IPS DF 6.9 (cell line): Measurements from ENCODE around the gene RAB11FIP4.
"Not testable (repeated sequence)": the region's sequence is repeated elsewhere in the genome, so short reads cannot be mapped to it uniquely, and the experiment has no call there.

Source experiments
- DNase-seq: peaks from one replicate; pipeline ENCODE4 v3.0.0-alpha.2; 2013; ENCODE audit warnings: low read depth, low spot score
- H3K27ac ChIP-seq: one replicate; pipeline ENCODE4 v1.5.1; 2013; ENCODE audit warnings: low read length, control low read depth
- H3K27me3 ChIP-seq: 2 replicates; pipeline ENCODE4 v1.6.1; 2013; ENCODE audit warnings: mild to moderate bottlenecking, low read length; ENCODE audit not compliant: control insufficient read depth, insufficient read depth
- H3K36me3 ChIP-seq: 2 replicates; pipeline ENCODE4 v1.6.1; 2013; ENCODE audit warnings: low read length; ENCODE audit not compliant: control insufficient read depth, insufficient read depth
- H3K4me1 ChIP-seq: 2 replicates; pipeline ENCODE4 v1.6.1; 2013; ENCODE audit warnings: low read length; ENCODE audit not compliant: control insufficient read depth, insufficient read depth
- H3K4me3 ChIP-seq: 2 replicates; pipeline ENCODE4 v1.5.1; 2013; ENCODE audit warnings: mild to moderate bottlenecking, low read length
- H3K9me3 ChIP-seq: 2 replicates; pipeline ENCODE4 v1.6.1; 2013; ENCODE audit warnings: low read length, inconsistent platforms; ENCODE audit not compliant: control insufficient read depth, insufficient read depth
- WGBS: extraction: QIAGEN DNeasy Blood & Tissue Kit; methylation state at CpG from one replicate; pipeline ENCODE4 v1.1.7; 2013; ENCODE audit warnings: mixed read lengths, missing lambda C conversion rate; ENCODE audit not compliant: insufficient read length, insufficient coverage; 5-methylcytosine and 5-hydroxymethylcytosine counted together

The RAB11FIP4 gene

DNA sequence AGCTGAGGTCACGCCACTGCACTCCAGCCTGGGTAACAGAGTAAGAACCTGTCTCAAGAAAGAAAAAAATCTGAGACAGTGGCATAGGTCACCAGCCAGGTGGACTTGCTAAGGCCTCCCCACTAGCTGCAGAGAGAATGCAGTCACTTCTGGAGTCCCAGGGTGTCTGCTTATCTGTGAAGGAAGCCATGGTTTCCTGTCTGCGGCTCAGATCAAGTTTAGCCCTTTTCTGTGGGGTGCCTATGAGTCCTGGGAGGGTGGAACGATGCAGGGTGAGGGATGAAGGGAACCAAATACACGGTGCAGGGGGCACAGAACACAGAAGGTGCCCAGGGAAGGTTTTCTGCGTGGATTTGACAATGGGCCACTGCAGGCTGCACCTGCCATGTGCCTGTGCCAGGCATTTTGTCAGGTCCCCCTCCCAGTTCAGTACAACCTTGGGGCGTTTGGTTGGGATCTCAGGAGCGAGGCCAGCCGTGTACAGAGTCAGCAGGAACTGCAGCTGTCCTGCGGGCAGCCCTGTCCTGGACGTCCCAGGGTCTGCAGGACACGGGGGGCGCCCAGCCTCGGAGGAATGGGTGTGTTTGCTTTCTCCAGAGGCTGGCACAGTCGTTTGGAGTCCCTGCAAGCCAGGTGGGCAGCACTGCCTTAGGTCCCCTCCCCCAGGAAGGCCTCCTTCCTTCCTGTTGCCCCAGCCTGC, 41.8 kb downstream of the RAB11FIP4 start:
- Histone ChIP-seq H3K4me3 (no peak overlapping the region), H3K9me3 (no peaks in the 10 kb centered on the region), H3K27ac (no peak overlapping the region), H3K36me3 (no peaks in the 10 kb centered on the region), H3K4me1 (peaks cover 5% of the 10 kb centered on the region), H3K27me3 (no peaks in the 10 kb centered on the region)
- DNase-seq = no peak
- no CpG with 5 or more reads among the region's 14 CpGs for WGBS

DNA sequence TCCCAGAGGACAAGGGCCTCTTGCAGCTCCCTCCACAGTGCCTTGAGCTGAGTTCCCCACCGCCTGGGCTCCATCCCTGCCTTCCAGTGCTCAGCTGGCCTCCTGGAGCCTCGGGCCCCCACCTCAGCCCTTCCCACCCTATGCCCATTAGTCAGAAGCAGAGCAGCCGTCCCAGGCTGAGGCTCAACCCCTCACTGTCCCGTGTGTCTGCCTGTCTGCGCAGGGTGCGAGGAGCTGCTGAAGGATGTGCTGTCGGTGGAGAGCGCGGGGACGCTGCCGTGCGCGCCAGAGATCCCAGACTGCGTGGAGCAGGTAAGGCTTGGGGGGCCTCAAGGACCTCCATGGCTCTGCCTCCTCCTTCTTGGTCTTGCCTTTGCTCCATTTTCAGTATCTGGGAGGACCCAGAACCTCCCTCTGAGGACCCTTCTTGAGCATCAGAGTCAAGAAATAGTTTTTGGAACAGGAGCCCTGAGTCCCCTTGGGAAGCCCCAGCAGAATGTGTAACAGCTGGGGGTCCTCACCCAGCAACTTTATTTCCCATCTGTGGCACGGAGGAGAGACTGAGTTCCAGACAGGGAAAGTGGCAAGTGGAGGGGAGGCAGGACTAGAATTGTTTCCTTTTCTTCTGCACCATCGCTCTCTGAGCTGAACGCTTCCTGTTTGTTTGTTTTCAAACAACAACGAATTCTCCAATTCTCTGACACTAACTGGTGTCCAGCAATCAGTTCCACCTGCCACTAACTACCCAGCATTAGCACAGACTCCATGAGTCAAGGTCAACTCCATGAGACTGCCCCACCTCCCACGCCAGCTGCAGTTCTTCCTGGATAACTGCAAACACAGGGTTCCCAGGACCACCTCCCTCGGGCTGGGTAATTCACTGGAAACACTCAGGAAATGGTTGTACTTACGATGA, 42.6 kb downstream of the RAB11FIP4 start:
- Histone ChIP-seq H3K27me3 (no peaks in the 10 kb centered on the region), H3K4me1 (peaks cover 5% of the 10 kb centered on the region), H3K9me3 (no peaks in the 10 kb centered on the region), H3K27ac (no peak overlapping the region), H3K4me3 (no peak overlapping the region), H3K36me3 (no peaks in the 10 kb centered on the region)
- WGBS = no CpG with 5 or more reads among the region's 21 CpGs
- no peak for DNase-seq

DNA sequence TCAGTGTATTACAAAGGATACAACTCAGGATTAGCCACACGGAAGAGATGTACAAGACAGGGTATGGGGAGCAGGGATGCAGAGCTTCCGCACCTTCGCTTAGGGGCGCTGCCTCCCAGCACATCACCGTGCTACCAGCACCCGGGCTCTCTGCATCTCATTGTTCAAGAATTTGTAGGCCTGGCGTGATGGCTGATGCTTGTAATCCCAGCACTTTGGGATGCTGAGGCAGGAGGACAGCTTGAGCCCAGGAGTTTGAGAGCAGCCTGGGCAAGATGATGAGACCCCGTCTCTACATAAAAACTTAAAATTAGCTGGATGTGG, 43.2 kb downstream of the RAB11FIP4 start:
- H3K9me3 ChIP-seq = no peaks in the 10 kb centered on the region
- WGBS = no CpG with 5 or more reads among the region's 8 CpGs
- no peak overlapping the region for H3K4me3 ChIP-seq
- no peaks in the 10 kb centered on the region for H3K27me3 ChIP-seq
- DNase-seq = no peak
- H3K36me3 ChIP-seq = no peaks in the 10 kb centered on the region
- H3K4me1 ChIP-seq = peaks cover 5% of the 10 kb centered on the region
- no peak overlapping the region for H3K27ac ChIP-seq

GRCh38 chr17:31435581-31435980, 44.1 kb downstream of the RAB11FIP4 start:
- Histone ChIP-seq H3K9me3 (no peaks in the 10 kb centered on the region), H3K4me1 (peaks cover 5% of the 10 kb centered on the region), H3K27me3 (no peaks in the 10 kb centered on the region), H3K4me3 (no peak overlapping the region), H3K36me3 (no peaks in the 10 kb centered on the region), H3K27ac (no peak overlapping the region)
- no peak for DNase-seq
- WGBS = no CpG with 5 or more reads among the region's 2 CpGs

DNA sequence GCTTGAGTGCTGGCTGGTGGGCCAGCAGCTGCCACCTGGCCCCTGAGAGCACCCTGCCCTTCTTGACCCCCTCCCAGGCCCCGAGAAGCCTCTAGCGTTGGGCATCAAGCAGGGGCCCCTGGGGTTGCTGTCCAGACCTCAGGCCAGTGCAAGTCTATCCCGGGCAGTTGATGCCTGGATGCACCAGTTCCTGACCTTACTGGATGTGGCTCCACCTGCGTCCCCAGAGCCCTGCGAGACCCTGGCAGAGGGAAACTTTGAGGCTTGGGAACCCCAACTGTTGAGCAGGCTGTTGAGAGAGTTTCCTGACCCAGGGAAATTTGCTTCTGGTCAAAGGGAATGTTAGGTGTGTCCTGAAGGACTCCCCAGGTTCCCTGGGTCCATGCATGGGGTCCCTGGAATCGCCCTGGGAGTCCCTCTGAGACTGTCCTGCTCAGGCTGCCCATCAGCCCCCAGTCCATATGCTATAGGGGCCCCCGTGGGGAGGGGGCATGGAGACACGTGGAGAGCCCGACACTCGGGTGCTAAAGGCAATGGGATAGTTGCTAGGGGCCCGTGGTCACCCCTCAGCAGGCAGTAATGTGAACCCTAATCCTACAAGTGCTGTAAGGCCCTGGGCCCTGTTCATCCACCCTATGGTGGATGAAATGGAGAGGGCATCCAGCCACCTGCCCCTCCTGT, 46.4 kb downstream of the RAB11FIP4 start:
- no CpG with 5 or more reads among the region's 11 CpGs for WGBS
- Histone ChIP-seq H3K27me3 (no peaks in the 10 kb centered on the region), H3K4me1 (no peaks in the 10 kb centered on the region; the same call in 1 of the 2 replicates), H3K4me3 (no peak overlapping the region), H3K9me3 (no peaks in the 10 kb centered on the region), H3K36me3 (no peaks in the 10 kb centered on the region), H3K27ac (no peak overlapping the region)
- no peak for DNase-seq

DNA sequence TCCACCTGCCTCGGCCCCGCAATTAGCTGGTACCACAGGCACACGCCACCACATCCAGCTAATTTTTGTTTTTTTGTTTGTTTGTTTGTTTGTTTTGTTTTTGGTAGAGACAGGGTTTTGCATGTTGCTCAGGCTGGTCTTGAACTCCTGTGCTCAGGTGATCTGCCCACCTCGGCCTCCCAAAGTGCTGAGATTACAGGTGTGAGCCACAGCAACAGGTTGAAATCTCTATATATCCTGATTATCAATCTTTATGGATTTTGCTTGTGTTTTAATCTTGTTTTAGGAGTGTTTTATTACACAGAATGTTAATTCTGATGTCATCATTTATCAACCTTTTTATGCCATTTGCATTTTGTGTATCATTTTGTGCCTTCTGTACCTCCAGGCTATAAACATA, 48.2 kb downstream of the RAB11FIP4 start:
- H3K4me1 ChIP-seq = no peaks in the 10 kb centered on the region; the same call in 1 of the 2 replicates
- DNase-seq = no peak
- no peaks in the 10 kb centered on the region for H3K27me3 ChIP-seq
- no peaks in the 10 kb centered on the region for H3K36me3 ChIP-seq
- H3K4me3 ChIP-seq = no peak overlapping the region
- H3K27ac ChIP-seq = no peak overlapping the region
- no peaks in the 10 kb centered on the region for H3K9me3 ChIP-seq
- WGBS = no CpG with 5 or more reads among the region's 4 CpGs

DNA sequence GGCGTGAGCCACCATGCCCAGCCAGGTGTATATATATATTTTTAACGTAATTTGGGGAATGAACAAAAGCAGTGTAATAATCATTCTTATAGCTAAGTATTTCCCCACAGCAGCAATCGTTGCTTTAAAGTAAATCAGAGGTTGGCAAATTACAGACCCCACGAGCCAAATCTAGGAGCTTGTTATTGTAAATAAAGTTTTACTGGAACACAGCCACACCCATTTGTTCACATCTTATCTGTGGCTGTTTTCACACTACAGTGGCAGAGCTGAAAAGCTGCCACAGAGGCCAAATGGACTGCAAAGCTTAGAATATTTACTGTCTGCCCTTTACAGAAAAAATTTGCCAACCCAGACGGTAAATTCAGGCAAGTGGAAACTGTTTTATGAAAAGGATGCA, 50.8 kb downstream of the RAB11FIP4 start:
- Histone ChIP-seq H3K4me1 (no peaks in the 10 kb centered on the region; the same call in 1 of the 2 replicates), H3K9me3 (no peaks in the 10 kb centered on the region), H3K27ac (no peak overlapping the region), H3K4me3 (no peak overlapping the region), H3K36me3 (no peaks in the 10 kb centered on the region), H3K27me3 (no peaks in the 10 kb centered on the region)
- no CpG with 5 or more reads among the region's 5 CpGs for WGBS
- DNase-seq = no peak

DNA sequence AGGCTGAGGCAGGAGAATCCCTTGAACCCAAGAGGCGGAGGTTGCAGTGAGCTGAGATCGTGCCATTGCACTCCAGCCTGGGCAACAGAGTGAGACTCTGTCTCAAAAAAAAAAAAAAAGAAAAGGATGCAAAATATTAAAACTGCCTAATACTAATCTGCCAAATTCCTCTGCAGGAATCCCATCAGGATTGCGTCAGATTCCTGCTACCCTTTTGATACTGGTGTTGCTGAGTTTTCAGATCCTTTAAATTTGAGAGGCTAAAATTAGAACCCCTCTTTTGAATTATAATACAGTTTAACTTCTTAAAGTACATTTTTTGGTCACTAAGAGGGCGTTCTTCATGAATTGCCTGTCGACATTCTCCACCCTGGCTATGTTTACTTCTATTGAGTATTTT, 51.4 kb downstream of the RAB11FIP4 start:
- not testable (repeated sequence) for H3K4me1 ChIP-seq, H3K27me3 ChIP-seq, H3K36me3 ChIP-seq, H3K9me3 ChIP-seq, DNase-seq, H3K27ac ChIP-seq, H3K4me3 ChIP-seq
- WGBS = no CpG with 5 or more reads among the region's 5 CpGs

DNA sequence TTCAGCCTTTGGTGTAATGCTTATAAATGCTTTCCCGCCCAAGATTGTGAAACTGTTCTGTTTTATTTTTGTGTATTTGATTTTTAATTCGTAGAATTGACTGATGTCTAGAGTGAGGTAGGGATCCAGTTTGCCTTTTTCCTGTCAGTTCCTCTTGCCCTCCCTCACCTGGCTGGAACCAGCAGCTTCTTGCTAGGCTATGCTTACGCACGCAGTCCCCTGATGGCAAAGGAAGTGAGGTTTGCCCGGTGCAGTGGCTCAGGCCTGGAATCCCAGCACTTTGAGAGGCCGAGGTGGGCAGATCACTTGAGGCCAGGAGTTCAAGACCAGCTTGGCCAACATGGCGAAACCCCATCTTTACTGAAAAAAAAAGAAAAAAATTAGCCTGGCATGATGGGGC, 51.9 kb downstream of the RAB11FIP4 start:
- H3K4me1 ChIP-seq = no peaks in the 10 kb centered on the region
- no peak overlapping the region for H3K27ac ChIP-seq
- no peaks in the 10 kb centered on the region for H3K36me3 ChIP-seq
- H3K27me3 ChIP-seq = no peaks in the 10 kb centered on the region
- DNase-seq = no peak
- no peaks in the 10 kb centered on the region for H3K9me3 ChIP-seq
- WGBS = no CpG with 5 or more reads among the region's 7 CpGs
- H3K4me3 ChIP-seq = no peak overlapping the region

GRCh38 chr17:31444026-31444425, 52.6 kb downstream of the RAB11FIP4 start:
- no peaks in the 10 kb centered on the region for H3K9me3 ChIP-seq
- WGBS = no CpG with 5 or more reads among the region's 2 CpGs
- no peaks in the 10 kb centered on the region for H3K27me3 ChIP-seq
- no peak overlapping the region for H3K4me3 ChIP-seq
- no peaks in the 10 kb centered on the region for H3K4me1 ChIP-seq
- H3K36me3 ChIP-seq = no peaks in the 10 kb centered on the region
- H3K27ac ChIP-seq = no peak overlapping the region
- DNase-seq = no peak
